Choroid plexus epithelial cell (primary cell): ENCODE results near the gene WDR77.
A peak's percentile ranks its signal among the peaks of the same experiment; 100 is the strongest.

Experiments
- DNase-seq: peaks from one replicate; pipeline ENCODE4 v3.0.0-alpha.2; 2010; ENCODE audit warnings: low read depth
- H3K4me3 ChIP-seq: 2 replicates; pipeline ENCODE4 v1.5.1; 2011; ENCODE audit warnings: low read depth, mild to moderate bottlenecking, control low read depth, low read length, moderate library complexity
- CTCF ChIP-seq: conservative IDR thresholded peaks from 2 replicates; pipeline ENCODE4 v1.5.1; 2011; ENCODE audit warnings: low read depth, mild to moderate bottlenecking, control low read depth, inconsistent platforms, low read length, moderate library complexity

WDR77 gene

GRCh38 chr1:111487133-111487532 is 38.1 kb upstream of the WDR77 start:
- no peak for TF ChIP-seq CTCF
- no peak for DNase-seq
- no peak overlapping the region for H3K4me3 ChIP-seq

GRCh38 chr1:111486431-111486830 is 37.4 kb upstream of the WDR77 start:
- no peak for TF ChIP-seq CTCF
- no peak for DNase-seq
- H3K4me3 ChIP-seq = no peak overlapping the region

GRCh38 chr1:111484391-111485026 is 35.5 kb upstream of the WDR77 start:
- no peak overlapping the region for H3K4me3 ChIP-seq
- no peak for TF ChIP-seq CTCF
- DNase-seq = no peak

GRCh38 chr1:111483876-111484275 is 34.8 kb upstream of the WDR77 start:
- no peak for DNase-seq
- no peak for TF ChIP-seq CTCF
- H3K4me3 ChIP-seq = no peak overlapping the region

GRCh38 chr1:111483166-111483565 is 34.1 kb upstream of the WDR77 start:
- DNase-seq = no peak
- H3K4me3 ChIP-seq = no peak overlapping the region
- no peak for TF ChIP-seq CTCF

- DNase-seq = peak; percentile 71
- H3K4me3 ChIP-seq = no peak overlapping the region
- TF ChIP-seq CTCF = peak; percentile 79
Measured at GRCh38 chr1:111481387-111482221, 32.5 kb upstream of the WDR77 start.
